H1 (cell line): ENCODE data around the gene CNTROB. TPM values are rescaled to one million over a fixed set of nuclear protein-coding genes. Genes with fewer than 3 reads are reported as not detected.

Source experiments
- BCL11A ChIP-seq, 2 experiments: IDR thresholded peaks; one replicate each; pipeline ENCODE4 v1.6.1; 2011; ENCODE audit warnings: low read depth in 2 of 2, low read length in 2 of 2, mild to moderate bottlenecking in 2 of 2
- RAD21 ChIP-seq, 2 experiments: IDR thresholded peaks in 1 of 2; conservative IDR thresholded peaks in 1 of 2; 2 replicates each; pipeline ENCODE4 v1.6.1; 2011; ENCODE audit warnings: low read depth in 2 of 2, low read length in 2 of 2, improper control_type of control experiment in 1 of 2, inconsistent platforms in 1 of 2, mild to moderate bottlenecking in 1 of 2, moderate library complexity in 1 of 2
- SIX5 ChIP-seq: IDR thresholded peaks from 2 replicates; pipeline ENCODE4 v1.6.1; 2011; ENCODE audit warnings: mild to moderate bottlenecking, low read depth, low read length
- SP2 ChIP-seq: IDR thresholded peaks from 2 replicates; pipeline ENCODE4 v1.6.1; 2012; ENCODE audit warnings: mild to moderate bottlenecking, low read length, inconsistent platforms
- TAF1 ChIP-seq: IDR thresholded peaks from 2 replicates; pipeline ENCODE4 v1.6.1; 2011; ENCODE audit warnings: mild to moderate bottlenecking, low read depth, low read length
- polyA plus RNA-seq, 7 experiments: library from polyadenylated mRNA; depleted of rRNA in 3 of 7; stranded (reverse) in 5 of 7; unstranded in 2 of 7; fragments of >200 nt in 5 of 7; fragments of 200-250 nt in 2 of 7; gene quantifications; 1 replicate in 5 of 7; 2 replicates in 1 of 7; 4 replicates in 1 of 7; pipeline versions ENCODE4 v1.2.1 to v1.2.3, GENCODE V29; 2011 to 2013; ENCODE audit warnings: missing spikeins in 2 of 7, mixed read lengths in 2 of 7
- total RNA-seq: library from RNA; stranded (reverse); fragmentation: NEBNext Ultra II Directional; extraction: Animal tissue kit (Norgen Biotek cat#: 25700); gene quantifications from 2 replicates; pipeline ENCODE4 v1.2.1, GENCODE V29; 2021
- TF ChIP-seq, protein P1 (sequence below): IDR thresholded peaks from 2 replicates; pipeline ENCODE4 v1.6.1; 2011; ENCODE audit warnings: low read depth, mild to moderate bottlenecking, low read length; ENCODE audit not compliant: insufficient read depth

Gene CNTROB
- total and polyA plus RNA-seq, 2 of the 8 experiments (the other 6 are each of a cell fraction or from before 2014, with no cell fraction given): 20.5 to 31.9 TPM

DNA sequence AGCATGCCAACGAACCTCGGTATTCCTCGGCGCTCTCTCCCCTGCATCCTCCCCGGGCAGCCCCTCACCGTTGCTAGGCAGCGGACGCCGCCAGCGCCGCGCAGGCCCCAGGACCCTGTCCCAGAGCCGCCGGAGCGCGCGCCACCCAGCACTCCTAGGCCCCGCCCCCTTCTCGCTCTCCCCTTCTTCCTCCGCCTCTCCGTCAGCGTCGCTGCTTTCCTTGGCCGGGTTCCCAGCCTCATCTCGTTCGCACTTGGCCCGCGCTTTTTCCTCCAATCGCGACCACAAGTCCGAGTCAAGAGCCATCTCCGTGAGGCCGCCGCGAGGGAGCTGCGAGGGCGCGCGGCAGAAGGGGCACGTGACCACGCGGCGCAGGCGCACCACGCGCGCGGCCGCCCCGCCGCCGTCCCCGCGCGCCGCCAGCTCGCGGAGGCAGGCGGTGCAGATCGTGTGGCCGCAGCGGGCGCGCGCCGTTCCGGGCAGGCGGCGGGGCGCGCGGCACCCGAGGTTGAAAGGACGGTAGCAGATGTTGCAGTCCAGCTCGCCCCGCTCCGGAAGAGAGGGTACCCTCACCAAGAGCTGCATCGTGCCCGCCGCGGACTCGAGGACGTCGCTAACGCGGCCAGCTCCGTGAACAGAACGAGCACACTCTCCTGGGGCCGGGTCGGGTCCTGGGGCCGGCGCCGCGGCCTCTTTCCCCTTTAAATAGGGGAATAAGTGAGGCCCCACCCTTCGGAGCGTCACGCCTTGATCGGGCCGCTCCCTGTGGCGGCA lies 16.2 kb upstream of the CNTROB start, which contains the start of gene RNF227 (continued):
- TF ChIP-seq BCL11A (IDR thresholded peaks at IDR 0.05; ENCODE audit: low read depth in 2 of 2, low read length in 2 of 2) (no peak), RAD21 (IDR thresholded peaks at IDR 0.05 in 1 of 2, conservative IDR thresholded peaks at IDR 0.05 in 1 of 2; ENCODE audit: low read depth in 2 of 2, low read length in 2 of 2) (no peak), TAF1 (no peak), SP2 (no peak), SIX5 (no peak)
- TF ChIP-seq, protein P1, sequence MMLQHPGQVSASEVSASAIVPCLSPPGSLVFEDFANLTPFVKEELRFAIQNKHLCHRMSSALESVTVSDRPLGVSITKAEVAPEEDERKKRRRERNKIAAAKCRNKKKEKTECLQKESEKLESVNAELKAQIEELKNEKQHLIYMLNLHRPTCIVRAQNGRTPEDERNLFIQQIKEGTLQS: peak; percentile 91
